Brain microvascular endothelial cell (primary cell): ENCODE data around the gene NPIPA8.
"Not testable (repeated sequence)": the region's sequence is repeated elsewhere in the genome, so short reads cannot be mapped to it uniquely, and the experiment has no call there.

Experiments used
- DNase-seq: peaks from one replicate; pipeline ENCODE4 v3.0.0-alpha.2; 2020
- H3K27ac ChIP-seq: fragments of 250-450 bp; sonication (Bioruptor Pico); 2 replicates; pipeline ENCODE4 v1.5.1; 2020; ENCODE audit warnings: mild to moderate bottlenecking, moderate library complexity
- H3K27me3 ChIP-seq: fragments of 250-450 bp; sonication (Bioruptor Pico); replicated peaks from 2 replicates; pipeline ENCODE4 v1.5.1; 2020; ENCODE audit warnings: mild to moderate bottlenecking
- H3K36me3 ChIP-seq: fragments of 250-450 bp; sonication (Bioruptor Pico); replicated peaks from 2 replicates; pipeline ENCODE4 v1.5.1; 2020; ENCODE audit warnings: mild to moderate bottlenecking
- H3K4me3 ChIP-seq: 2 replicates; pipeline ENCODE4 v1.5.1; 2011; ENCODE audit warnings: low read depth, mild to moderate bottlenecking, control low read depth, low read length, moderate library complexity
- in situ Hi-C: cut with HindIII; loops from 2 replicates; pipeline ENCODE4 v1.10.0; 2017; ENCODE audit warnings: low sequenced_read_pairs, low pct_ligation_motif_present

NPIPA8 gene

DNA sequence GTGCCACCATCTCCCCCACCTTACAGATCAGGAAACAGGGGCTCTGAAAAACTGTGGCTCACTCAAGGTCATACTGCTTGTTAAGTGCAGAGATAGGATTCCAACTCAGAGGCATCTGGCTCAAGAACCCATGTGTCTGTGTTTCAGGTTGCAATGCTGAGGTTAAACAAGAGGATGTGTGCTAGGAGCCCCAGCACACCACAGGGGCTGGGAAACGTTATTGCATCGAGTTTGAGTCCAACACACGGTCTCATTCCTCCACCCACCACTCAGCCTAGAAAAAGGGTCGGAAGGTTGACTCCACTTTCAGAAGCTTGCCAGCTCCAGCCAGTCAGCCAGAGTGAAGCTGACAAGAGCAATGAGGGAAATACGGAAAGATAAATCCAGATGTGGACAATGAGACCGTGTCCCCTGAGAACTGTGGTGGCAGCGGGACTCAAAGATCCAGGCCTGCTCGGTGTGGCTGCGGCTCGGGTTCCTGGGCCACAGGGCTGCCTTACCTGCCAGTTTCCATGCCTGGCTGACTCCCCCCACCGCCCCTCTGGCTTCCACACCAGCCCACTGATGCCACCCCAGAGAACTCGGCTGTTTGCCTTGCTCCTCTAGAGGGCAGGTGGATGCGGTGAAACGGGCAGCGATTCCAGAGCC lies 33.4 kb downstream of the NPIPA8 start:
- H3K4me3 ChIP-seq, H3K27ac ChIP-seq, in situ Hi-C loops, DNase-seq, H3K36me3 ChIP-seq, H3K27me3 ChIP-seq: not testable (repeated sequence)

DNA sequence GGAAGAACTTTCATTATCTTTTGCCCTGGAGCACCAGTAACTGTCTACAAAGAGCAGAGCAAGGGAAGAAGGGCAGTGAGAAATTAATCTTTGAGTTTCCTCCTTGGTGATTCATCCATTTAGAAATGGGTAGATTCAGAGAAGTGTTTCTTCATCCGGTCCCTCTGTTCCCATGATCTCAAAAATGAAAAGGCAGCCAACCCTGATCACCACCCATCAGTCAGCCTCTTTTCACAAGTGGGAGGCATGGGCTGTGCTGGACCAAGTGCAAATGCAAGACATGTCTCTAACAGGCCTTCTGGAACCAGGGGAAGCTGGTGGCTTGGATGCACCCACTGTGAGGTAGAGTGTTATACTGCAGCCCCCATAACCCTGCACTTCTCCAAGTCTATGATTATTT lies 38.8 kb downstream of the NPIPA8 start:
- in situ Hi-C loops, H3K27me3 ChIP-seq, H3K36me3 ChIP-seq, H3K27ac ChIP-seq, DNase-seq, H3K4me3 ChIP-seq: not testable (repeated sequence)

DNA sequence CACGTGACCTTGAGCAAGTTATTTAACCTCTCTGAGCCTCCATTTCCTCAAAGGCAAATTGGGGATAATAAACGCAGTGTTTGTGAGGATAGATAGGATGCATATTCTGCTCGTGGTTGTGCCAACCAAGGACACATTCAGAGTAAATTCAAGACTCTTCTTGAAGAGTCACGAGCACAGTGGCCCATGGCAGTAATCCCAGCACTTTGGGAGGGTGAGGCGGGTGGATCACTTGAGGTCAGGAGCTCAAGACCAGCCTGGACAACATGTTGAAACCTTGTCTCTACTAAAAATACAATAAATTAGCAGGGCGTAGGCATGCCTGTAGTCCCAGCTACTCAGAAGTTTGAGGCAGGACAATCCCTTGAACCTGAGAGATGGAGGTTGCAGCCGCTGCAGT lies 39.6 kb downstream of the NPIPA8 start:
- H3K27me3 ChIP-seq, DNase-seq, H3K36me3 ChIP-seq, H3K4me3 ChIP-seq, in situ Hi-C loops, H3K27ac ChIP-seq: not testable (repeated sequence)

DNA sequence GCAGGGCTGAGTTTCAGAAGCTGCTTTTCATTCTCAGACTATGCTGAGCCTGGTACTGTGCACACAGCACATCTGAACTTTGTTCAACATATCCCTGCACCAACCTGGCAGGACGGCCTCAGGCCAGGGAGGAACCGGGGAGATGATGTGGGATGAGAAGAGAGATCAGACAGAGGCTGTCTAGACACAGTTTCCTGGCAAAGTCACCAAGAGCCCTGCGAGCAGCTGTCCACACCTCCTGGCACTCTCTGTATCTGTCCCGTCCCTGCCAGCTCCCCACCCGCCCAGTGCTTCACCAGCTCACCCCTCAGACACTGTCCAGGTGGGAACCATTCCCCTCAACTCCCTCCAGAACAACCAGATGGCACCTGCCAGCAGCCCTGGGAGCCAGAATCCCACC lies 42.2 kb downstream of the NPIPA8 start:
- H3K36me3 ChIP-seq, in situ Hi-C loops, H3K4me3 ChIP-seq, H3K27me3 ChIP-seq, DNase-seq, H3K27ac ChIP-seq: not testable (repeated sequence)

DNA sequence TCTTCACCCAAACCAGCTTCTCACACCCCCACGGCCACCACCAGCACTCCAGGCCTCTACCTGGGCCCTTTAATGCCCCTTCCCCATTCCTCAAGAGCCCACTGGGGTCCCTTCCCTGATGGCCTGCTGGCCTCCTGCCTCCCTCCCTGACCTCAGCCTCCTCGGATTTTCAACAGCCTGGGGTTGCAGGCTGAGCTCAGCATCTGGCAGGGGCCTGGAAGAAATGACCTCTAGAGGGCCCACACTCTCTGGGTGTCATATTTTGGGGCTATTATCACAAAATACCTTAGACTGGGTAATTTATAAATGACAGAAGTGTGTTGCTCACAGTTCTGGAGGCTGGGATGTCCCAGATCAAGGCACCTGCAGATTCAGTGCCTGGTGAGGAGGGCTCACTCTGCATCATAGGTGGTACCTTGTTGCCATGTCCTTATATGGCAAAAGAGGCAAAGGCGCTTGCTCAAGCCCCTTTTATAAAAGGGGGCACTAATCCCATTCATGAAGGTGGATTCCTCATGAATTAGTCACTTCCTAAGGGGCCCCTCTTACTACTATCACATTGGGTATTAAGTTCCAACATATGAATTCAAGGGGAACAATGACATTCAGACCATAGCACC lies 43.1 kb downstream of the NPIPA8 start:
- H3K27me3 ChIP-seq, H3K27ac ChIP-seq, H3K4me3 ChIP-seq, in situ Hi-C loops, DNase-seq, H3K36me3 ChIP-seq: not testable (repeated sequence)

DNA sequence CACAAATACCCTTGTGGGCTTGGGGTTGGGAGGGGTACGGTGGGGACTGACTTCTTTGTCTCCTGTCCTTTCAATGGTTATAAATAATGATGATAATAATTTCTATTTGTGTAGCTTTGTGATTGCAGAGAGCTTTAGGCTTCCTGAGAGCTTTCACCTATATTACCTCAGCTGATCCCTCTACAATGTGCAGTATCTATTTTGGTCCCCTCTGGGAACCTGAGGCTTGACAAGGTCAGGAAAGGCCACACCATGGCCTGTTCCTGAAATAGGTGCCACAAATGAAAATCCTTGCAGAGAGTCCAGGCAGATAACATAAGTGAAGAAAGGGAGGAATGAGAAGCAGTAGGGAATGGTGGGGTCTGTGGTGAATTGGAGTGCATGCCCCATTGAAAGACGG lies 45.6 kb downstream of the NPIPA8 start:
- DNase-seq, H3K27me3 ChIP-seq, H3K36me3 ChIP-seq, H3K4me3 ChIP-seq, in situ Hi-C loops, H3K27ac ChIP-seq: not testable (repeated sequence)

DNA sequence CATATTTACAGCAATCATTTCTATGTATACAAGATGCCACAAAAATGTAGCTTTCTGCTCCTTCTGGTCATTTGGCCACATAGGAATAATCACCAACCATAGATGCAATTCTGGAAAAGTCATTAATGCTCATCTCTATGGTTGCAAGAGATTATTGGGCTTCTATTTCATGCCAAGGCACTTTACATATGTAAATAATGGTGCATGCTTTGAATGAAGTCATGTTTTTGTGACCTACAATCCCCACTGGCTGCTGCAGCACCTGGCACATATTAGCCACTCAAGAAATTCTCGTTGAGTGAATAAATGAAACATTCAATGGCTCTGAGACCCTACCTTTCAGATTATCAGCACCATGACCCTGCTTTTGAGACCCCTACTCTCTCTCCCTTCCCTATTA lies 50.2 kb downstream of the NPIPA8 start:
- in situ Hi-C loops, result not testable (repeated sequence)

DNA sequence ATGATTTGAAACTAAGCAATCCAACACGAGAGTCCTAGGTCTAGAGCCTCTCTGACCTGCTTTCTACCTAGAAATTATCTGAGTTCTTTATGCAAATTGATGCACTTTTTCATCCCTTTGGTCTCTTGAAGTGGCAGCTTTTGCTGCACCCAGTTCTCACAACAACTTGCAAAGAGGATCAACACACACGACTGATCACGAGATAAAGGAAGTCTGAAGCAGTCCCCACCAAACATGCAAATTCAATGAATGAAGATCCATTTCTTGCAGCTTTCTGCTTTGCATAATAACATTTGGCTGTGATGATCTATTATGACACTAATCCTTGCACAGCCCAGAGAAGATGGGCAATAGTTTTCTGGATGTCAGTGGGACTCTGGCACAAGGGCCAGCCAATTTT lies 56.2 kb downstream of the NPIPA8 start:
- H3K27me3 ChIP-seq, H3K27ac ChIP-seq, DNase-seq, H3K4me3 ChIP-seq, H3K36me3 ChIP-seq, in situ Hi-C loops: not testable (repeated sequence)

More for the DNA sequence above, 50.2 kb downstream of the NPIPA8 start:
- H3K27me3 ChIP-seq, H3K36me3 ChIP-seq, H3K27ac ChIP-seq, DNase-seq, H3K4me3 ChIP-seq: not testable (repeated sequence)

DNA sequence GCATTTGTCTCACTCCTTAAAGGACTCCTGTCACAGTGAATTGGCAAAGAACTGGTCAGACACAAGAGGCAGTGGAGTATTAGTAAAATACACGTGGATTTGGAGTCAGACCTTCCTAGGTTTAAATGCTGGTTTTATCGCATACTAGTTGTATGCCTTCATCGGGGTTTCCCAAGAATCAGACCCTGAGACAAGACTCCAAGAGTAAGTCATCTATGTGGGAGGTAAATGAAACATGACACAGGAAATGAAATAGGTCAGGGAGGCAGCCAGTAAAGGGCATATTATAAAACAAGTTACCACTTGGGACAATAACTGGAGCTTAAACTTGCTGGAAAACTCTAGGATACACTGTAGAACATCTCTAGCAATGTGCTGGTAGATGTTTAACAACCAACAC lies 59.8 kb downstream of the NPIPA8 start:
- H3K27me3 ChIP-seq, H3K36me3 ChIP-seq, H3K4me3 ChIP-seq, DNase-seq, H3K27ac ChIP-seq, in situ Hi-C loops: not testable (repeated sequence)

DNA sequence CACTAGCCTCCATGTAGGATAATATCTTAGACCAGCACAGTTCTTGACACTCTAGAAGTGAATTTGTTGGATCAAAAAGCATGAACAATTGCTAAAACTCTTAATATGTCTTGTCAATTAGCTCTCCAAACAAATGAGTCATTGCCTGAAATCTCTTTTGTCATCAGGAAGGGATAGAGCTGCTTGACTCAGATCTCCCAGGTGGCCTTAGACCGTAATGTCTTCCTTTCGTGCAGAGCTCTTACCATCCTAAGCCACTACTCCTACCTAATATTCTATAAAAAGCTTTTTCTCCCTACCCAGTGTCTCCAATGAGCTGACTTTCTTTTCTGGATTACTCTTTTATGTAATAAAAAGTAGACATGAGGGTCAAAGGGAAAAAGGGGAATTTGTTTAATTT lies 66.4 kb downstream of the NPIPA8 start:
- H3K27ac ChIP-seq, DNase-seq, in situ Hi-C loops, H3K27me3 ChIP-seq, H3K36me3 ChIP-seq, H3K4me3 ChIP-seq: not testable (repeated sequence)
